Uterus (tissue), 4 donors: ENCODE measurements around the gene PI16. TPM values are rescaled to one million over a fixed set of nuclear protein-coding genes. Genes with fewer than 3 reads are reported as not detected.

Source experiments
- DNase-seq, 2 donors: peaks; one replicate each; pipeline ENCODE4 v3.0.0-alpha.2; 2019 to 2020
- H3K27ac ChIP-seq, 2 donors: fragments of 200-600 bp; sonication (generic); 1 replicate in 1 of 2; 2 replicates in 1 of 2; pipeline ENCODE4 v1.5.1; 2016 to 2018
- H3K27me3 ChIP-seq, 2 donors: fragments of 200-600 bp; sonication (generic); one replicate each; pipeline ENCODE4 v1.5.1; 2018 to 2019; ENCODE audit warnings: control low read depth in 1 of 2
- H3K36me3 ChIP-seq, 2 donors: fragments of 200-600 bp; sonication (generic); one replicate each; pipeline ENCODE4 v1.5.1; 2019; ENCODE audit warnings: control low read depth in 1 of 2
- H3K4me1 ChIP-seq, 2 donors: fragments of 200-600 bp; sonication (generic); one replicate each; pipeline ENCODE4 v1.5.1; 2018 to 2019; ENCODE audit warnings: control low read depth in 1 of 2
- H3K4me3 ChIP-seq, 2 donors: fragments of 200-600 bp; sonication (generic); 1 replicate in 1 of 2; 2 replicates in 1 of 2; pipeline ENCODE4 v1.5.1; 2018 to 2019; ENCODE audit warnings: mild to moderate bottlenecking in 1 of 2
- H3K9me3 ChIP-seq, 2 donors: fragments of 200-600 bp; sonication (generic); one replicate each; pipeline ENCODE4 v1.5.1; 2019; ENCODE audit warnings: control low read depth in 1 of 2
- CTCF ChIP-seq, 4 experiments: fragments of 200-600 bp in 2 of 4; fragments of 450-650 bp in 2 of 4; sonication (generic) in 2 of 4; IDR thresholded peaks; one replicate each; pipeline ENCODE4 v1.5.1; 2016 to 2019; ENCODE audit warnings: antibody characterized with exemption in 4 of 4, mild to moderate bottlenecking in 2 of 4, moderate library complexity in 1 of 4
- POLR2A ChIP-seq, 2 donors: fragments of 450-650 bp; IDR thresholded peaks; one replicate each; pipeline ENCODE4 v1.6.1; 2016; ENCODE audit warnings: antibody characterized with exemption in 2 of 2, mild to moderate bottlenecking in 1 of 2, moderate library complexity in 1 of 2
- intact Hi-C: fragments of 100-400 bp; cut with DNase I; formaldehyde crosslinking; loops from one replicate; pipeline ENCODE4 v1.15.1; 2023; ENCODE audit warnings: low total_unique reads
- total RNA-seq, 4 donors: library from RNA; depleted of rRNA in 3 of 4; stranded (reverse); fragments of >200 nt in 3 of 4; gene quantifications; one replicate each; pipeline versions ENCODE4 v1.1.0 to v1.2.4, GENCODE V29; 2014 to 2023
- donor health status: DM: yes; HTN: yes; CAD: no.

PI16 gene
- total RNA-seq, 4 donors from 2014 or later = 1.2 to 32.4 (median 6.7) TPM

- no peak for DNase-seq
- TF ChIP-seq POLR2A (IDR thresholded peaks at IDR 0.05) (no peak), CTCF (IDR thresholded peaks at IDR 0.05) (no peak)
- peaks cover 0 to under 1% of the 10 kb centered on the region in 2 donors for H3K4me1 ChIP-seq
- no peaks in the 10 kb centered on the region for H3K27me3 ChIP-seq
- H3K4me3 ChIP-seq = no peak overlapping the region
- no peaks in the 10 kb centered on the region for H3K9me3 ChIP-seq
- intact Hi-C loops = no loop called here
- H3K36me3 ChIP-seq = no peaks in the 10 kb centered on the region
- no peak overlapping the region for H3K27ac ChIP-seq
Measured at GRCh38 chr6:36924131-36924530, 30.4 kb upstream of the PI16 start.

GRCh38 chr6:36924778-36925374 is 29.7 kb upstream of the PI16 start:
- no peaks in the 10 kb centered on the region for H3K9me3 ChIP-seq
- no peak overlapping the region for H3K27ac ChIP-seq
- no peaks in the 10 kb centered on the region for H3K27me3 ChIP-seq
- TF ChIP-seq CTCF (IDR thresholded peaks at IDR 0.05) (no peak), POLR2A (IDR thresholded peaks at IDR 0.05) (no peak)
- intact Hi-C loops = no loop called here
- H3K4me3 ChIP-seq = no peak overlapping the region
- no peak for DNase-seq
- no peaks in the 10 kb centered on the region for H3K36me3 ChIP-seq
- H3K4me1 ChIP-seq = no peaks in the 10 kb centered on the region

- H3K36me3 ChIP-seq = no peaks in the 10 kb centered on the region
- no peak for TF ChIP-seq CTCF (IDR thresholded peaks at IDR 0.05)
- TF ChIP-seq POLR2A (IDR thresholded peaks at IDR 0.05) = no peak
- no peaks in the 10 kb centered on the region for H3K9me3 ChIP-seq
- no peaks in the 10 kb centered on the region for H3K27me3 ChIP-seq
- no peak for DNase-seq
- no peak overlapping the region for H3K27ac ChIP-seq
- no peak overlapping the region for H3K4me3 ChIP-seq
- no peaks in the 10 kb centered on the region for H3K4me1 ChIP-seq
- intact Hi-C loops = no loop called here
Measured at GRCh38 chr6:36925809-36926208, 28.7 kb upstream of the PI16 start.

- TF ChIP-seq CTCF (IDR thresholded peaks at IDR 0.05) (no peak), POLR2A (IDR thresholded peaks at IDR 0.05) (no peak)
- Histone ChIP-seq H3K4me3 (no peak overlapping the region), H3K4me1 (no peaks in the 10 kb centered on the region), H3K27ac (peak overlapping the region; percentile 17 to 49), H3K9me3 (no peaks in the 10 kb centered on the region), H3K27me3 (no peaks in the 10 kb centered on the region), H3K36me3 (no peaks in the 10 kb centered on the region)
- intact Hi-C loops = no loop called here
- no peak for DNase-seq
Measured at GRCh38 chr6:36926708-36927513, 27.6 kb upstream of the PI16 start.
